Measurements from ENCODE around the gene GANAB. TPM values are rescaled to one million over a fixed set of nuclear protein-coding genes. Genes with fewer than 3 reads are reported as not detected.
A peak's percentile ranks its signal among the peaks of the same experiment; 100 is the strongest.
"Not testable (repeated sequence)": the region's sequence is repeated elsewhere in the genome, so short reads cannot be mapped to it uniquely, and the experiment has no call there.

The GANAB gene
- total RNA-seq, 1 donor from 2014 or later, result 62.8 TPM

DNA sequence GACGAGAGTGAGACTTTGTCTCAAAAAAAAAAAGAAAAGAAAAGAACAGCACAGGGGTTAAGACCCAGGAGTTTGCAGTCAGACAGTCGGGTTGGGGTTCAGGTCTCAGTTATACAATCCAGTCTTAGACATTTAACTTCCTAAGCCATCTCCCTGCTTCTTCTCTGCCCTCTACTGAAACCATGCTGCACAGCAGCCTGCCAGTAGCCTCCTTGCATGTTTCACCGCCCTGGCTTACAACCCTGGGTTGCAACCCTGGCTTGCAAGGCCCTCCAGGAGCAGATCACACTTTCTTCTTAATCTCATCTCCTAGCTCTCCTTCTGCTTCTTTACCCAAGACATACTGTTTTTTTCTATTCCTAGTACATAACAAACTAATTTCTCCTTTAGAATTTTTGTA, 18.7 kb downstream of the GANAB start:
- no peak for DNase-seq (ENCODE audit: low spot score in 2 of 2)
- FAIRE-seq, result no peak

DNA sequence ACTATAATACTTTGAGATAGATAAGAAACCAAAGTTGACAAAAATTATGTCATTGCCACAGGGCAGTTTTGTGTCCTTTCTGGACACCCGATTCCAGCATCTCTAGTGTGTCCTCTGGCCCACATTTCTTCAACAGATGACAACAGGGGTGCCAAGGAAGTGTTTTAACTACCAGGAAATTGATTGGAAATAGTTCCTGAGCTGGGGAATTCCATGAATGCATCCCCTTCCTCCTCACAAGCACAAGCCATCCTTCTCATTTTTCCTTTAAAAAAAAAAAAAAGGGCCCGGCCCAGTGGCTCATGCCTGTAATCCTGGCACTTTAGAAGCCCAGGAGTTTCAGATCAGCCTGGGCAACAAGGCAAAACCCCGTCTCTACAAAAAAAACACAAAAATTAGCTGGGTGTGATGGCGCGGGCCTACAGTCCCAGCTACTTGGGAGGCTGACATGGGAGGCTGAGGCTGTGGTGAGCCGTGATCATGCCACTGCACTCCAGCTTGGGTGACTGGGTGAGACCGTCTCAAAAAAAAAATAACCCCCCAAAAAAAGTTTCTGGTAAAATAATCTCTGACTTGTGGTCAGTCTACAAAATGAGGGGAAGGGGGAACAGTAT, 23.8 kb downstream of the GANAB start:
- DNase-seq (ENCODE audit: low spot score in 2 of 2) (no peak), FAIRE-seq (no peak)

- FAIRE-seq (no peak), DNase-seq (ENCODE audit: low spot score in 2 of 2) (peak; percentile 99)
These were observed 24.6 kb downstream of the GANAB start, which contains the start of gene B3GAT3 for GRCh38 chr11:62621567-62622470. Gene B3GAT3 (minus strand): TSS chr11:62621986. CDS start chr11:62621947, 39 bp downstream.

DNA sequence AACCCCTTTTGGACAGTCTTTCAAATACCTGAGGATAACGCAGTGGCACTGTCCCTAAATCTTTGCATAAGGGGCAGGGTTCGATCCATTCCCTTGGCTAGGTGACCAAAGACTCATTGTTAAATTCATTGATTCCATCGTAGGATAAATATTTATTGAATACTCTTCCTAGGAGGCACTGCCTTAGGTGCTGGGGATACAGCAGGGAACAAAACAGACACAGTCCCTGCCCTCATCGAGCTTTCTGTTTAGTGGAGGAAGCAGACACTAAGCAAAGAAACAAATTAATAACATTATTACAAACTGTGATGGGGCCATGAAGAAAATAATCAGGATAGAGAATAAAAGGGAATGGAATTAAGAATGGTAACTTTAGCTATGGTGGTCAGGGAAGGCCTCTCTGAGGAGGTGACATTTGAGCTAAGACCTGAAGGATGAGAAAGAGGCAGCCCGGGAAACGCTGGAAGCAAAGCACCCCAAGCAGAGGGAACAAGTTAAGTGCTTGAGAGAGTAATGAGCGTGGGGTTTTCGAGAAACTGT, 25.3 kb downstream of the GANAB start:
- FAIRE-seq (no peak), DNase-seq (ENCODE audit: low spot score in 2 of 2) (no peak)

DNA sequence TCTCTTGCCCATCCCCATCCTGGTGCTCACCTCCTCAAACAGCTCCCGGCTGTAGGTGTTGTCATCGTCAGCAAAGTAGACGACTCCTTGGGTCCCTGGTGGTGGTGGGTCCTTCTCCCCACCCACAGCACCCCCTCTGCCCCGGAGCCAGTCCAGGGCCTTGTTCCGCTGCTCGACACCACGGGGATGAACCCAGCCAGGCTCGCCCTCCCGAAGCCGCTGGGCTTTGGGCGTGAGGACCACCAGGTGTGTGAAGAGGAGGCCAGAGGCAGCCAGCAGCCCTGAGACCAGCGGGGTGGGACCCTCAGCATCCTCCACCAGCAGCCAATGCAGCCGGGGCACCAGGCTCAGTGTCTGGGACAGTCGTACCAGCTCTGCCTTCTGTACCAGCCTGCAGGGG, 29.5 kb downstream of the GANAB start:
- not testable (repeated sequence) for FAIRE-seq; DNase-seq (ENCODE audit: low spot score in 2 of 2)

DNA sequence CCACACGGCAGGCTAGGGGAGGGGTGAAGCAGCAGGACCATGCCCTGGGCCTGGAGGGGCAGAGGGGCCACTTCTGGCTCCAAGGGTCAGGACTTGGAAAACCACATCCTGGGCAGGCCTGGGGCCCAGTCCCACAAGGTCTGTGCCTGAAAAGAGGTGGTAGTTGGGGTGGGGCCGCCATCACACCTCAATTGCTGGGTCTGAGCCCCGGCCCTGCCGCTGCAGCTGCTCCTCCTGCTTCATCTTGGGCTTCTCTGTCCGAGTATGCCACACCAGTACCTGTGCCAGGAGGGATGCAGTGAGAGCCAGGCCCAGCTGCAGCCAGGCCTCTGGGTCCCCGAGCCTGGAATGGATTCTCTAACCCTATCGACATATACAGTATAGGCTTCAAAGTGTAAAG, 30.9 kb downstream of the GANAB start:
- FAIRE-seq (no peak), DNase-seq (ENCODE audit: low spot score in 2 of 2) (no peak)

DNA sequence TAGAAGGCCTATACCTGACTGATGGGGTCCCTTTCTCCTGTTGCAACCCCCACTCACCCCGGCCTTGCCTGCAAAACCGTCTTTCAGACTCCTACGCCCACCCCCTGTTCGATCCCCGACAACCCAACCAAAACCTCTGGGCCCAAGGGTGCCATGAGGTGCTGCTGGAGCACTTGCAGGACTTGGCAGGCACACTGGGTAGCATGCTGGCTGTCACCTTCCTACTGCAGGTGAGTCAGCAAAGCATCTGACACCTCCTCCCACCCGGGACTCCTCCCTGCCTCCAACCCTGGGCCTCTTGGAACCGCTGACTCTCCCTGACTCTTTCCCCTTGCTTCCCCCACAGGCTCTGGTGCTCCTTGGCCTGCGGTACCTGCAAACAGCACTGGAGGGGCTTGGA, 32.1 kb downstream of the GANAB start:
- FAIRE-seq, result no peak

DNA sequence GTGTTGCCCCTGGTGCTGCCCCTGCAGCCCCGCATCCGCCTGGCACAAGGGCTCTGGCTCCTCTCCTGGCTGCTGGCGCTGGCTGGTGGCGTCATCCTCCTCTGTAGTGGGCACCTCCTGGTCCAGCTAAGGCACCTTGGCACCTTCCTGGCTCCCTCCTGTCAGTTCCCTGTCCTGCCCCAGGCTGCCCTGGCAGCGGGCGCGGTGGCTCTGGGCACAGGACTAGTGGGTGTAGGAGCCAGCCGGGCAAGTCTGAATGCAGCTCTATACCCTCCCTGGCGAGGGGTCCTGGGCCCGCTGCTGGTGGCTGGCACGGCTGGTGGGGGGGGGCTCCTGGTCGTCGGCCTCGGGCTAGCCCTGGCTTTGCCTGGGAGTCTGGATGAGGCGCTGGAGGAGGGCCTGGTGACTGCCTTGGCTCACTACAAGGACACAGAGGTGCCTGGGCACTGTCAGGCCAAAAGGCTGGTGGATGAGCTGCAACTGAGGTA, 33.1 kb downstream of the GANAB start:
- no peak for DNase-seq (ENCODE audit: low spot score in 2 of 2)

More for the DNA sequence above, 32.1 kb downstream of the GANAB start:
- DNase-seq (ENCODE audit: low spot score in 2 of 2), result no peak

GRCh38 chr11:62612366-62613290, 33.8 kb downstream of the GANAB start, which contains the start of the genes EML3 and ROM1:
Gene EML3 (minus strand): TSS chr11:62612775. CDS start chr11:62612457, 318 bp downstream.
Gene ROM1 (plus strand): TSS chr11:62613257. CDS start chr11:62613282, 25 bp downstream.
- peak; percentile 84 to 90 for DNase-seq (ENCODE audit: low spot score in 2 of 2)
- FAIRE-seq, result no peak

More for the DNA sequence above, 33.1 kb downstream of the GANAB start:
- FAIRE-seq, result no peak

- DNase-seq (ENCODE audit: low spot score in 2 of 2) (peak in 1 of 2 donors; percentile 59), FAIRE-seq (no peak)
These were observed 34.6 kb downstream of the GANAB start for GRCh38 chr11:62611705-62612365.

DNA sequence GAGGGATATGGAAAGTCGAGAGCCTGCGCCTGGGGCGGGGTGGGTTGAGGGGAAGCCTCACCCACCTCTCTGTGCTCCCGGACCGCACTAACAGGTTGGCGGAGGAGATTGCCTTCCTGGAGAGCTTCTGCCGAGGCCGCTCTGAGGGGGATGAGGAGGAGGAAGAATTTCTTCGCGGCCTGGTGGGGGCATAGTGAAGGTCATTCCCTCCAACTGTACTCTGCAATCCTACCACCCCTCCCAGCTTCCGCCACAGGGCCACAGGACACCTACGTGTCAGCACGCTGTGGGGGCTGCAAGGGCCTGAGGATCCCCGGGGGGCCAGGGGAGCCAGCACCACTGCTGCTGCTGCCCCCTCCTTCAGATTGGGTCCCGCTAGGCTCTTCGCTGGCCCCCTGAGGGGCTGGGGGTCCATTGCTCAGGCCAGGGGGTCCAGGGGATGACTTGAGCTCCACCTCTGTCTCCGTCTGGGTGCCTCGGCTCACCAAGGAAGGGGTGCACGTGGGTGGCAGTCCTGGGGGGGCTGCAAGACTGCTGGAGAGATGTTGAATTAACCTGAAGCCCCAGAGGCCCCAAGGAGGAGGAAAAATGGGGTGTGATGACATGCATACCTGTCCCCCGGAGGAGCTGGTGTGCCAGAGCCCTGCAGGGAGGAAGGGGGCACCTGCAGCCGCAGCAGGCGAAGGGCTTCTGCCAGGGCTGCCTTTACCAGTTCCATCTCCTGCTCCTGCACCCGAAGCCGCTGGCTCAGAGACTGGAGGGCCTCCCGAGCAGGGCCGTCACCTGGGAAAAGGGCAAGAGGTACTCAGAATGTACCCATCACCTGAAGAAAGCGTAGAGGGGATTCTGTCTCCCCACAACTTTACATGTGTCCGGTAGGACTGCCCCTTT, 35.4 kb downstream of the GANAB start:
- FAIRE-seq, result no peak
- DNase-seq (ENCODE audit: low spot score in 2 of 2), result no peak

GRCh38 chr11:62610403-62610802, 36.0 kb downstream of the GANAB start:
- FAIRE-seq, result no peak
- no peak for DNase-seq (ENCODE audit: low spot score in 2 of 2)

GRCh38 chr11:62608776-62609175, 37.6 kb downstream of the GANAB start:
- FAIRE-seq, result no peak
- no peak for DNase-seq (ENCODE audit: low spot score in 2 of 2)

DNA sequence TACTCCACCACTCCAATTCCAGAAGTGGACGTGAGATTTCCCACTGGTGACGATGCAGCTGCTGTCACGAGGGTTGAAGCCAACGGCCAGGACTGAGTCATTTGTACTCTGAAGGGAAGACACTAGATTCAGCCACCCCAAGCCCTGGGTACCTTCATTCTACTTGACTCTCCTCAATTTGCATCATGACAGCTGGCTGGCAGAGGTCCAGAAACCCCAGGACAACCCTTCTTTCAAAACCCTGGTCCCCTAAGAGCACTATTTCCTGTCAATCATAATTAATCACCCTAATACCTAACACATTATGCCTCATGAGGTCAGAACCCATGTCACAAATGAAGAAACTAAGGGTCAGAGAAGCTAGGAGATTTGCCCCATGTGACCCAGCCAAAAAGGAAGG, 38.7 kb downstream of the GANAB start:
- no peak for FAIRE-seq
- no peak for DNase-seq (ENCODE audit: low spot score in 2 of 2)

DNA sequence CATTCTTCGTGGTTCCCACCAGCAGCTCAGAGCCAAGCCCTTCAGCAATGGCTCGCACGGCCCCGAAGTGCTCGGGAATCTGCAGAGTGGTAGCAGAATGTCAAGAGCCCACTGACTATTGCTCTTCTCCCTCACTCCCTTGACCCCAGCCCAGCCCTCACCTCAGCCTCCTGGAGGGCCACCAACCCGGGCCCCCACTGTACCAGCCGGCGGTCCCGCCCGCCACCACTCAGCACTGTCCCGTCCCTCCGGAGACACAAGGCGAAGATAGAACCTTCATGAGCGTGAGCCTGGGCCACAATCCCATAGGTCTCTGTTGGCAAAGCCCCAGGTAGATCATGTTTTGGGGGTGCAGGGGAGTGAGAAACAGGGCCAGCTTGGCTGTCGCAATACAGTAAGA, 40.5 kb downstream of the GANAB start:
- DNase-seq (ENCODE audit: low spot score in 2 of 2), result no peak
- FAIRE-seq, result no peak

GRCh38 chr11:62605467-62605866, 40.9 kb downstream of the GANAB start:
- DNase-seq (ENCODE audit: low spot score in 2 of 2), result no peak
- FAIRE-seq, result no peak

DNA sequence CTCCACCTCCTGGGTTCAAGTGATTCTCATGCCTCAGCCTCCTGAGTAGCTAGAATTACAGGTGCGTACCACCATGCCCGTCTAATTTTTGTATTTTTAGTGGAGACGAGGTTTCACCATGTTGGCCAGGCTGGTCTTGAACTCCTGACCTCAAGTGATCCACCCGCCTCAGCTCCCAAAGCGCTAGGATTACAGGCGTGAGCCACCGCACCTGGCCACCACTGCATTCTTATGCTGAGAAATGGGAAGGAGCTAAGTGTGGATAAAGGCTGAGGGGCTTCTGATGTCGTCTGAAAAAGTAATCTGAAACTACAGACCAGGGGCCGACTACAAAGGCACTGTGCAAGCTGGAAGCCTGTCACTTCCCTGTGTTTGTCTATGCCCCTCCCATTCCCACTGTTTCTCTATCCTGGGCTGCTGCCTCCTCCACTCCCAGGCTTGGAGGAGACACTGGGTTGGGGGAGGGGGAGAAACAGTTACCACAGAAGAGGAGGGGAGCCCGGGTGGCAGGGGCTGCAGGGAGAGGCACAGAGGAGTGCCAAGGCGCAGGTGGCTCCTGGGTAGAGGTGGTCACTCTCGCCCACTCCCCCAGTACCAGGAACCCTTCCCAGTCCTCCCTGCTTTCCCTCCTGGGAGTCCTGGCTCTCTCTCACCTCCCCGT, 41.8 kb downstream of the GANAB start:
- DNase-seq (ENCODE audit: low spot score in 2 of 2), result no peak

DNA sequence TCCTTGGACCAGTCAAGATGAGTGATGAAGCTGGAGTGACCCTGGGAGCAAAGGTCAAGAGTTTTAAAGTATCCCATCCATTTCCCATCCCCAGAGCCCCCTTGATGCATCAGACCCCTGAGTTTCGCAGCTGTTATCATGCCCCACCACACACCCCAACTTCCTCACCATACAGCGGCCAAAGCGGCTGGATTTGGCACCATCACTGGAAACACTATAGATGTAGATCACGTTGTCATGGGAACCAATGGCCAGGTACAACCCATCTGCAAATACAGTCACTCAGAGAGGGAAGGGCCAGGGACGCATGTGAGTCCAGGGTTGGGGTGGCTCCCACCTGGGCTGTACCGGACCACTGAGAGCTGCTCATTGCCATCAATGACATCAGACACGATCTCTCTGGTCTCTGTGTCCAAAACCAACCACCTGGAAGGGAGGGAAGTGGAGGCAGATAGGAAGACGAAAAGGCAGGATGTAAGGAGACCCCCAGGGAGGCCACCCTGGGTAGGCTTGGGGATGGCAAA, 42.6 kb downstream of the GANAB start:
- FAIRE-seq, result no peak
- no peak for DNase-seq (ENCODE audit: low spot score in 2 of 2)

More for the DNA sequence above, 41.8 kb downstream of the GANAB start:
- no peak for FAIRE-seq
